ENCODE results near the gene TAOK3. TPM values are rescaled to one million over a fixed set of nuclear protein-coding genes. Genes with fewer than 3 reads are reported as not detected.
"Not testable (repeated sequence)": the region's sequence is repeated elsewhere in the genome, so short reads cannot be mapped to it uniquely, and the experiment has no call there.

TAOK3 gene
- total RNA-seq, 4 donors from 2014 or later = 22.7 to 61.7 (median 38.8) TPM

GRCh38 chr12:118355843-118356242 lies 16.9 kb downstream of the TAOK3 start:
- Histone ChIP-seq H3K4me1 (peaks cover 24% of the 10 kb centered on the region), H3K9me3 (no peaks in the 10 kb centered on the region), H3K4me3 (no peak overlapping the region), H3K27me3 (no peaks in the 10 kb centered on the region), H3K36me3 (no peaks in the 10 kb centered on the region), H3K27ac (no peak overlapping the region)
- 81% methylated on average over 1 of the region's 1 CpG for WGBS
- no peak for DNase-seq (ENCODE audit: low spot score in 2 of 2)
- TF ChIP-seq POLR2AphosphoS5 (IDR thresholded peaks at IDR 0.05) (no peak), POLR2A (IDR thresholded peaks at IDR 0.05) (no peak), CTCF (IDR thresholded peaks at IDR 0.05) (no peak), EP300 (IDR thresholded peaks at IDR 0.05) (no peak)

GRCh38 chr12:118354903-118355302 lies 17.8 kb downstream of the TAOK3 start:
- DNase-seq (ENCODE audit: low spot score in 2 of 2) = no peak
- 93% methylated on average over 1 of the region's 1 CpG for WGBS

GRCh38 chr12:118354503-118354902 lies 18.2 kb downstream of the TAOK3 start:
- WGBS = 93% methylated on average over 4 of the region's 4 CpGs
- H3K4me3 ChIP-seq; H3K27ac ChIP-seq; H3K9me3 ChIP-seq; H3K36me3 ChIP-seq; DNase-seq (ENCODE audit: low spot score in 2 of 2); H3K27me3 ChIP-seq: not testable (repeated sequence)
- H3K4me1 ChIP-seq = peaks cover 24% of the 10 kb centered on the region

More at GRCh38 chr12:118354903-118355302, 17.8 kb downstream of the TAOK3 start:
- Histone ChIP-seq H3K4me1 (peaks cover 24% of the 10 kb centered on the region), H3K4me3 (no peak overlapping the region), H3K27ac (no peak overlapping the region), H3K9me3 (no peaks in the 10 kb centered on the region), H3K36me3 (no peaks in the 10 kb centered on the region), H3K27me3 (no peaks in the 10 kb centered on the region)
- TF ChIP-seq POLR2AphosphoS5 (IDR thresholded peaks at IDR 0.05) = no peak

GRCh38 chr12:118353721-118354120 lies 19.0 kb downstream of the TAOK3 start:
- Histone ChIP-seq H3K27me3 (no peaks in the 10 kb centered on the region), H3K27ac (no peak overlapping the region), H3K4me3 (no peak overlapping the region), H3K9me3 (no peaks in the 10 kb centered on the region), H3K36me3 (no peaks in the 10 kb centered on the region), H3K4me1 (peaks cover 24% of the 10 kb centered on the region)
- WGBS = 86% methylated on average over 4 of the region's 4 CpGs
- no peak for DNase-seq (ENCODE audit: low spot score in 2 of 2)
- TF ChIP-seq EP300 (IDR thresholded peaks at IDR 0.05) = no peak
- no peak for TF ChIP-seq POLR2A (IDR thresholded peaks at IDR 0.05)
- no peak for TF ChIP-seq POLR2AphosphoS5 (IDR thresholded peaks at IDR 0.05)
- no peak for TF ChIP-seq CTCF (IDR thresholded peaks at IDR 0.05)

GRCh38 chr12:118350908-118351559 lies 21.7 kb downstream of the TAOK3 start:
- no peaks in the 10 kb centered on the region for H3K9me3 ChIP-seq
- H3K4me3 ChIP-seq = no peak overlapping the region
- WGBS = 98% methylated on average over 6 of the region's 6 CpGs
- H3K4me1 ChIP-seq = peaks cover 15% of the 10 kb centered on the region
- TF ChIP-seq EP300 (IDR thresholded peaks at IDR 0.05) = no peak
- TF ChIP-seq POLR2A (IDR thresholded peaks at IDR 0.05) = no peak
- no peak for TF ChIP-seq POLR2AphosphoS5 (IDR thresholded peaks at IDR 0.05)
- TF ChIP-seq CTCF (IDR thresholded peaks at IDR 0.05) = no peak
- no peaks in the 10 kb centered on the region for H3K36me3 ChIP-seq
- no peaks in the 10 kb centered on the region for H3K27me3 ChIP-seq
- DNase-seq (ENCODE audit: low spot score in 2 of 2) = no peak
- H3K27ac ChIP-seq = no peak overlapping the region

GRCh38 chr12:118347916-118348315 lies 24.8 kb downstream of the TAOK3 start:
- no peak overlapping the region for H3K4me3 ChIP-seq
- H3K36me3 ChIP-seq = no peaks in the 10 kb centered on the region
- TF ChIP-seq EP300 (IDR thresholded peaks at IDR 0.05) (no peak), CTCF (IDR thresholded peaks at IDR 0.05) (no peak), POLR2AphosphoS5 (IDR thresholded peaks at IDR 0.05) (no peak), POLR2A (IDR thresholded peaks at IDR 0.05) (no peak)
- no peaks in the 10 kb centered on the region for H3K27me3 ChIP-seq
- no peaks in the 10 kb centered on the region for H3K9me3 ChIP-seq
- peaks cover 23% of the 10 kb centered on the region for H3K4me1 ChIP-seq
- DNase-seq (ENCODE audit: low spot score in 2 of 2) = no peak
- no peak overlapping the region for H3K27ac ChIP-seq
- 98% methylated on average over 2 of the region's 2 CpGs for WGBS

Data from suprapubic skin (tissue), 4 donors.